ENCODE data around the gene TAGLN. TPM values are rescaled to one million over a fixed set of nuclear protein-coding genes. Genes with fewer than 3 reads are reported as not detected.

TAGLN gene
- total and polyA plus RNA-seq, 8 donors: 575 to 3,801 (median 2,089) TPM

- peak in 1 of 3 donors; percentile 12 for TF ChIP-seq POLR2AphosphoS5 (IDR thresholded peaks at IDR 0.05)
- no peak for TF ChIP-seq POLR2A (IDR thresholded peaks at IDR 0.05)
- no peak overlapping the region for H3K27ac ChIP-seq
- whole genome bisulfite sequencing, 5 donors: 93 to 96% (median 95%) methylated on average over 9 to 11 of the region's 11 CpGs
Observed at GRCh38 chr11:117212697-117213355, 13.7 kb downstream of the TAGLN start.

GRCh38 chr11:117214404-117215110 lies 15.4 kb downstream of the TAGLN start:
- H3K4me1 ChIP-seq: peaks cover 8 to 54% (median 28%) of the 10 kb centered on the region in 4 donors
- 80 to 91% (median 88%) methylated on average over 7 of the region's 7 CpGs for WGBS, 5 donors
- H3K36me3 ChIP-seq: peaks cover 48 to 94% (median 81%) of the 10 kb centered on the region in 4 donors
- no peak overlapping the region for H3K4me3 ChIP-seq
- no peaks in the 10 kb centered on the region for H3K9me3 ChIP-seq
- DNase-seq: no peak
- H3K27ac ChIP-seq: peak overlapping the region in 2 of 5 donors; percentile 10 to 27
- intact Hi-C loops (cut with DNase I; ENCODE audit: low total_unique reads): no loop called here
- TF ChIP-seq POLR2A (IDR thresholded peaks at IDR 0.05) (no peak), EP300 (IDR thresholded peaks at IDR 0.05) (no peak), POLR2AphosphoS5 (IDR thresholded peaks at IDR 0.05) (no peak), CTCF (IDR thresholded peaks at IDR 0.05) (no peak)
- no peaks in the 10 kb centered on the region for H3K27me3 ChIP-seq

More at GRCh38 chr11:117212697-117213355, 13.7 kb downstream of the TAGLN start:
- H3K36me3 ChIP-seq: peaks cover 35 to 80% (median 63%) of the 10 kb centered on the region in 4 donors
- peaks cover 0 to 39% (median 11%) of the 10 kb centered on the region in 4 donors for H3K4me1 ChIP-seq
- H3K27me3 ChIP-seq: no peaks in the 10 kb centered on the region
- no peak for DNase-seq
- no peaks in the 10 kb centered on the region for H3K9me3 ChIP-seq
- no peak overlapping the region for H3K4me3 ChIP-seq
- intact Hi-C loops (cut with DNase I; ENCODE audit: low total_unique reads): no loop called here

- no peaks in the 10 kb centered on the region for H3K9me3 ChIP-seq
- 63 to 78% (median 76%) methylated on average over 11 of the region's 11 CpGs for WGBS, 5 donors
- TF ChIP-seq POLR2A (IDR thresholded peaks at IDR 0.05) (no peak), POLR2AphosphoS5 (IDR thresholded peaks at IDR 0.05) (peak; percentile 22 to 62 (median 27))
- peak overlapping the region in 4 of 5 donors; percentile 83 to 88 (median 84) for H3K27ac ChIP-seq
- no peak overlapping the region for H3K4me3 ChIP-seq
- no peaks in the 10 kb centered on the region for H3K27me3 ChIP-seq
- peaks cover 36 to 65% (median 56%) of the 10 kb centered on the region in 4 donors for H3K4me1 ChIP-seq
- peaks cover 64 to 98% (median 81%) of the 10 kb centered on the region in 4 donors for H3K36me3 ChIP-seq
- intact Hi-C loops (cut with DNase I; ENCODE audit: low total_unique reads): no loop called here
- DNase-seq: peak in 1 of 2 donors; percentile 37
Observed at GRCh38 chr11:117217141-117218084, 18.2 kb downstream of the TAGLN start.

GRCh38 chr11:117218133-117218915 lies 19.2 kb downstream of the TAGLN start:
- H3K27ac ChIP-seq: peak overlapping the region in 4 of 5 donors; percentile 83 to 88 (median 84)
- H3K4me3 ChIP-seq: no peak overlapping the region
- DNase-seq: peak in 1 of 2 donors; percentile 67
- WGBS, 5 donors: 35 to 62% (median 54%) methylated on average over 15 of the region's 15 CpGs
- intact Hi-C loops (cut with DNase I; ENCODE audit: low total_unique reads): no loop called here
- no peaks in the 10 kb centered on the region for H3K27me3 ChIP-seq
- H3K36me3 ChIP-seq: peaks cover 61 to 98% (median 80%) of the 10 kb centered on the region in 4 donors
- no peaks in the 10 kb centered on the region for H3K9me3 ChIP-seq
- peaks cover 37 to 74% (median 60%) of the 10 kb centered on the region in 4 donors for H3K4me1 ChIP-seq
- TF ChIP-seq POLR2AphosphoS5 (IDR thresholded peaks at IDR 0.05): peak in 1 of 3 donors; percentile 5
- no peak for TF ChIP-seq CTCF (IDR thresholded peaks at IDR 0.05)
- peak; percentile 14 for TF ChIP-seq EP300 (IDR thresholded peaks at IDR 0.05)
- no peak for TF ChIP-seq POLR2A (IDR thresholded peaks at IDR 0.05)
